B cell (primary cell): Measurements from ENCODE around the gene TEX54.

Source experiments
- CTCF ChIP-seq: fragments of 200-600 bp; IDR thresholded peaks from one replicate; pipeline ENCODE4 v1.8.0; 2022; ENCODE audit warnings: antibody characterized with exemption, mild to moderate bottlenecking
- EZH2 ChIP-seq: IDR thresholded peaks from 2 replicates; pipeline ENCODE4 v1.6.1; 2012; ENCODE audit warnings: borderline replicate concordance, low read depth, mild to moderate bottlenecking, moderate library complexity, low read length; ENCODE audit not compliant: insufficient read depth, poor library complexity, severe bottlenecking

GRCh38 chr11:62858201-62858600, 25.6 kb upstream of the TEX54 start:
- no peak for TF ChIP-seq CTCF
- no peak for TF ChIP-seq EZH2
